ENCODE measurements around the gene SOX12. TPM values are rescaled to one million over a fixed set of nuclear protein-coding genes. Genes with fewer than 3 reads are reported as not detected.

SOX12 gene
- total RNA-seq, 1 donor from 2014 or later: 43.4 TPM

DNA sequence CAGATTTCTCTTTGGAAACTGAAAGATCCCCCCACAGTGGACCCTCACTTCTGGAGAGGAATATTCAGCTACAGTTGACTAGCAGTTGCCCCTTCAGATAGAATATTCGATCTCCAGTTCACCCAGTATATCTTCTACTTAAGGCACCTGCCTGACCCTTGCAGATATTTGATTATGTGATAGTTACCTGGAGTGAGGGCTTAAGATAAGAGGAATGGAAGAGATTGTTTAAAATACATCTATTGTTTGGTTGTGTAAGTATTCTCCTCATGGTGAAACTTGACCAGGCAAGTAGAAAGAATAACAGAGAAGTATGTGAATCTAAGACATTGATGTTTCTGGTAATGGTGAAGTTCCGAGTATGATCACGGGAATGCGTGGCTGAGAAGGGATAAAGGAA is 29.5 kb upstream of the SOX12 start:
- H3K27me3 ChIP-seq (ENCODE audit: insufficient read depth, low read length): no peaks in the 10 kb centered on the region
- FAIRE-seq: no peak
- H3K36me3 ChIP-seq (ENCODE audit: insufficient read depth, low read length): no peaks in the 10 kb centered on the region

GRCh38 chr20:297098-297924 is 28.0 kb upstream of the SOX12 start, which contains the start of gene ZCCHC3:
Gene ZCCHC3, plus strand, starts transcription at chr20:297570. Its CDS starts 17 bp downstream, at chr20:297587.
- Histone ChIP-seq H3K4me1 (ENCODE audit: insufficient read depth, low read length) (peaks cover 26% of the 10 kb centered on the region), H3K9me3 (ENCODE audit: insufficient read depth, low read depth, low read length) (no peaks in the 10 kb centered on the region), H3K9ac (ENCODE audit: low read length) (peak within 1 kb of the TSS; percentile 94), H3K79me2 (ENCODE audit: insufficient read depth, low read length) (peaks cover 48% of the 10 kb centered on the region), H4K20me1 (ENCODE audit: insufficient read depth, low read length) (peaks cover 33% of the 10 kb centered on the region), H3K36me3 (ENCODE audit: insufficient read depth, low read length) (no peaks in the 10 kb centered on the region), H3K4me2 (ENCODE audit: low read length) (peak within 1 kb of the TSS; percentile 99), H3K27ac (ENCODE audit: low read depth, low read length) (peak within 1 kb of the TSS; percentile 93), H2AFZ (ENCODE audit: low read depth, low read length) (peak within 1 kb of the TSS; percentile 88), H3K4me3 (ENCODE audit: insufficient read depth, low read depth, low read length) (peak within 1 kb of the TSS; percentile 96), H3K27me3 (ENCODE audit: insufficient read depth, low read length) (no peaks in the 10 kb centered on the region)
- Mint-ChIP-seq H3K27me3 (ENCODE audit: low read depth, unreplicated experiment) (no peaks in the 10 kb centered on the region), H3K4me3 (ENCODE audit: unreplicated experiment) (peak within 1 kb of the TSS; percentile 98), H3K36me3 (ENCODE audit: low read depth, unreplicated experiment) (no peaks in the 10 kb centered on the region), H3K9me3 (ENCODE audit: unreplicated experiment) (no peaks in the 10 kb centered on the region), H3K4me1 (ENCODE audit: low read depth, unreplicated experiment) (peaks cover 23% of the 10 kb centered on the region), H3K27ac (ENCODE audit: unreplicated experiment) (peak within 1 kb of the TSS; percentile 97)
- DNase-seq (ENCODE audit: low read depth) (peak; percentile 86), FAIRE-seq (no peak)
- TF ChIP-seq, protein P1, sequence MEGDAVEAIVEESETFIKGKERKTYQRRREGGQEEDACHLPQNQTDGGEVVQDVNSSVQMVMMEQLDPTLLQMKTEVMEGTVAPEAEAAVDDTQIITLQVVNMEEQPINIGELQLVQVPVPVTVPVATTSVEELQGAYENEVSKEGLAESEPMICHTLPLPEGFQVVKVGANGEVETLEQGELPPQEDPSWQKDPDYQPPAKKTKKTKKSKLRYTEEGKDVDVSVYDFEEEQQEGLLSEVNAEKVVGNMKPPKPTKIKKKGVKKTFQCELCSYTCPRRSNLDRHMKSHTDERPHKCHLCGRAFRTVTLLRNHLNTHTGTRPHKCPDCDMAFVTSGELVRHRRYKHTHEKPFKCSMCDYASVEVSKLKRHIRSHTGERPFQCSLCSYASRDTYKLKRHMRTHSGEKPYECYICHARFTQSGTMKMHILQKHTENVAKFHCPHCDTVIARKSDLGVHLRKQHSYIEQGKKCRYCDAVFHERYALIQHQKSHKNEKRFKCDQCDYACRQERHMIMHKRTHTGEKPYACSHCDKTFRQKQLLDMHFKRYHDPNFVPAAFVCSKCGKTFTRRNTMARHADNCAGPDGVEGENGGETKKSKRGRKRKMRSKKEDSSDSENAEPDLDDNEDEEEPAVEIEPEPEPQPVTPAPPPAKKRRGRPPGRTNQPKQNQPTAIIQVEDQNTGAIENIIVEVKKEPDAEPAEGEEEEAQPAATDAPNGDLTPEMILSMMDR (IDR thresholded peaks at IDR 0.05; ENCODE audit: insufficient read depth, low read depth, low read length): no peak
- no peak for TF ChIP-seq EZH2 (IDR thresholded peaks at IDR 0.05; ENCODE audit: insufficient read depth, low read length)

More for the DNA sequence above, 29.5 kb upstream of the SOX12 start:
- H3K36me3 Mint-ChIP-seq (ENCODE audit: low read depth, unreplicated experiment): no peaks in the 10 kb centered on the region
- peaks cover 32% of the 10 kb centered on the region for H3K4me1 ChIP-seq (ENCODE audit: insufficient read depth, low read length)
- no peak overlapping the region for H3K9ac ChIP-seq (ENCODE audit: low read length)
- H2AFZ ChIP-seq (ENCODE audit: low read depth, low read length): no peak overlapping the region
- TF ChIP-seq EZH2 (IDR thresholded peaks at IDR 0.05; ENCODE audit: insufficient read depth, low read length): no peak
- TF ChIP-seq, protein P1 (IDR thresholded peaks at IDR 0.05; ENCODE audit: insufficient read depth, low read depth, low read length): no peak
- H3K4me2 ChIP-seq (ENCODE audit: low read length): no peak overlapping the region
- no peak overlapping the region for H3K27ac ChIP-seq (ENCODE audit: low read depth, low read length)
- DNase-seq (ENCODE audit: low read depth): no peak
- H3K9me3 Mint-ChIP-seq (ENCODE audit: unreplicated experiment): no peaks in the 10 kb centered on the region
- H3K79me2 ChIP-seq (ENCODE audit: insufficient read depth, low read length): peaks cover 41% of the 10 kb centered on the region
- no peaks in the 10 kb centered on the region for H3K27me3 Mint-ChIP-seq (ENCODE audit: low read depth, unreplicated experiment)
- no peaks in the 10 kb centered on the region for H3K9me3 ChIP-seq (ENCODE audit: insufficient read depth, low read depth, low read length)
- H3K4me3 ChIP-seq (ENCODE audit: insufficient read depth, low read depth, low read length): no peak overlapping the region
- H3K4me1 Mint-ChIP-seq (ENCODE audit: low read depth, unreplicated experiment): peaks cover 8% of the 10 kb centered on the region
- H4K20me1 ChIP-seq (ENCODE audit: insufficient read depth, low read length): peaks cover 27% of the 10 kb centered on the region
- H3K4me3 Mint-ChIP-seq (ENCODE audit: unreplicated experiment): peak overlapping the region; percentile 62
- no peak overlapping the region for H3K27ac Mint-ChIP-seq (ENCODE audit: unreplicated experiment)

Data from astrocyte (in vitro differentiated cells and primary cell).